Frontal cortex (tissue), 4 donors: Measurements from ENCODE around the gene PDK2. TPM values are rescaled to one million over a fixed set of nuclear protein-coding genes. Genes with fewer than 3 reads are reported as not detected.

Source experiments
- DNase-seq, 2 donors: peaks; one replicate each; pipeline ENCODE4 v3.0.0; 2012; ENCODE audit warnings: low spot score in 2 of 2
- FAIRE-seq: peaks from 2 replicates; lab custom pipeline; 2012; peaks lifted over from hg19 to GRCh38; lab: Jason Lieb, UNC
- total RNA-seq: library from RNA; depleted of rRNA; stranded (reverse); fragments of >200 nt; gene quantifications from one replicate; pipeline ENCODE4 v1.2.3, GENCODE V29; 2014
- donor health status: control.
- donor health status: control.
- donor health status: control.

The PDK2 gene
- total RNA-seq, 1 donor from 2014 or later: 11.8 TPM

DNA sequence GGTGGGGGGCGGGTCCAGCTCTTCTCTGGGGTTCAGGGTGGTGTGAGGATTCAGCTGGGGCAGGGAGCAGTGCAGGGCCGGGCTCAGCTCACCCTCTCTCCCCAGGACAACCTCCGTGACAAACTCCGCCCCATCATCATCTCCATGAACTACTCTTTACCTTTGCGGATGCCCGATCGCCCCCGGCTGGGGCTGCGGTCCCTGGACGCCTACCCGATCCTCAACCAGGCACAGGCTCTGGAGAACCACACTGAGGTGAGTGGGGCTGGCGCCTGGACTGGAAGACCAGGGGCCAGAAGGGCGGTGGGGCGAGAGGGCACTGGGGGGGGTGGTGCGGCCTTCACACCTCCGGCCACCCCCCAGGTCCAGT, 18.9 kb upstream of the PDK2 start:
- no peak for DNase-seq
- no peak for FAIRE-seq

DNA sequence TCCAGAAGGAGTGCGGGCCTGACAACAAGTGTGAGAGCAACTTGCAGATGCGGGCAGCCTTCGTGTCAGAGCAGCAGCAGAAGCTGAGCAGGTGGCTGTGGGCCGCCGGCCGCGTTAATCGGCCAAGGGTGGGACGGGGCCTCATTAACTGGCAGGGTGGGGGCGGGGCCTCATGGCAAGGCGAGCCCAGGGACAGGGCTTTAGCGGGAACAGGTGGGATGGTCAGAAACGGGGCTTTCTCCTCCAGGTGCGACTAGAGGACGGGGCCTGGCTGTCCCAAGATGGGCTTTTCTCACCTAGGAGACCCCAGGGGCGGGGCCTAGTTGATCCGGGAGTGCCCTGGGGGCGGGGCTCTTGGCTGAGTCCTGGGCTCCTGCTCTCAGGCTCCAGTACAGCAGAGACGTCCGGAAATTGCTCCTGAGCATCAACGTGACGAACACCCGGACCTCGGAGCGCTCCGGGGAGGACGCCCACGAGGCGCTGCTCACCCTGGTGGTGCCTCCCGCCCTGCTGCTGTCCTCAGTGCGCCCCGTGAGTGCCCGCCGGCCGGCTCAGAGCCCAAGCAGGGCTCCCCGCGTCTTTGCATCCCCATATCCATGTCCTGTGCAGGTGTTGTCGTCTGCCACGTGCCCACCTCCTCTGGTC, 18.4 kb upstream of the PDK2 start:
- DNase-seq: no peak

DNA sequence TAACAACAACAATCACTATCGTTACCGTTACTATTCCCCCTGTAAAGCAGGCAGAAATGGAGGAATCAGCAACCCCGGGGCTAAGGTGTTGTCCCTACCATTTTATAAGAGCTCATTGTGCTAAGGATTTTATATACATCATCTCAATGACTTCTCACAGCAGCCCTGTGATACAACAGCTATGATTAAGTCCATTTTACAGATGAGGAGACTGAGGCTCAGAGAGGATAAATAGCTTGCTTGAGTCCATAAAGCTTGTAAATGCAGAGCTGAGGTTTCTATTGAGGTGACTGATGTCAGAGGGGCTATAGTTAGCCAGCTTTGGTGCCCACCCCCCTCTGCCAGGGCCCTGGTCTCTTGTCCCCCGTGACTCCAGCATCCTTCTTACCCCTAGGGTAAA, 16.7 kb upstream of the PDK2 start:
- no peak for FAIRE-seq
- no peak for DNase-seq

More for the DNA sequence above, 18.4 kb upstream of the PDK2 start:
- FAIRE-seq: no peak

DNA sequence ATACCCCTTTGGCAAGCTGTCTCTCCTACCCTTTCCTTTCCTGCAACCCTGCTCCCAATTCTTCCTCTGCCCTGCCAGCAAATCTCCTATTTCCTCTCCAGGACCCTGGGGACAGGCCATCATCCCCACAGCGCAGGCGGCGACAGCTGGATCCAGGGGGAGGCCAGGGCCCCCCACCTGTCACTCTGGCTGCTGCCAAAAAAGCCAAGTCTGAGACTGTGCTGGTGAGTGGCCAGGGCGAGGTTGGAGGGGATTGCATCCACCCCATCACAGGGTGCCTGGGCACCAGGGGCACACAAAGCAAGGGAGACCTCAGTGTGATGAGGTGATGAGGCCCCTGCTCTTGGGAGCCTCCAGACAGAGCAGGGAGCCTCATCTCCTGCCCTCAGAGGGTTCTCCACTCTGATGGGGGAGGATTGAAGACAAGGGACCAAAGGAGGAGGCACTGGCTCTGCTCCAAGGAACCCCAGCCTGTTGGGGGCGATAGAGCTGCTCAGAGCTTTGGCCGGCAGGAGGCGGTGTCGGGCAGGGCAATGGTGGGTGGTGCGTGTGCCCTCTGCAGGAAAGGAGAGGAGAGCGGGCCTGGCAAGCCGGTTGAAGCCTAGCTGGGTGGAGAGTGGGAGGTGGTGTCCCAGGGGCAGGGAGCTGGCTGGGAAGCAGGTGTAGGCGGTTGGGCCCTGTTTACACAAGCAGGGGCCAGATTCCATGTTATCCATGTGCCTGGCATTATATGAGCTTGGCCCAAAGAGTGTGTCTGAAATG, 15.6 kb upstream of the PDK2 start:
- DNase-seq (no peak), FAIRE-seq (no peak)

DNA sequence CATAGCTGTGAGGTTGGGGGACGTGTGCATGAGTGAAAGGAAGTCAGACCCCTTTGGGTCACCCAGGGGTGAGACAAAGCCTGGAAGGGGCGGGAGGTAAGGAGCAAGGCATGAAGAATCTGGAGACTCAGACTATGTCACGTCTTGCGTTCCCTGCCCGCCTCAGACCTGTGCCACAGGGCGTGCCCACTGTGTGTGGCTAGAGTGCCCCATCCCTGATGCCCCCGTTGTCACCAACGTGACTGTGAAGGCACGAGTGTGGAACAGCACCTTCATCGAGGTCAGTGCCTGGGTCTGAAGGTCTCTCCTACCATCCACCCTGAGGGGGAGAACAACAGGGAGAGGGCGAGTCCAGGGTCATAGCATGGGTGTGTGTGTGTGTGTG, 15.1 kb upstream of the PDK2 start:
- DNase-seq: no peak
- no peak for FAIRE-seq

DNA sequence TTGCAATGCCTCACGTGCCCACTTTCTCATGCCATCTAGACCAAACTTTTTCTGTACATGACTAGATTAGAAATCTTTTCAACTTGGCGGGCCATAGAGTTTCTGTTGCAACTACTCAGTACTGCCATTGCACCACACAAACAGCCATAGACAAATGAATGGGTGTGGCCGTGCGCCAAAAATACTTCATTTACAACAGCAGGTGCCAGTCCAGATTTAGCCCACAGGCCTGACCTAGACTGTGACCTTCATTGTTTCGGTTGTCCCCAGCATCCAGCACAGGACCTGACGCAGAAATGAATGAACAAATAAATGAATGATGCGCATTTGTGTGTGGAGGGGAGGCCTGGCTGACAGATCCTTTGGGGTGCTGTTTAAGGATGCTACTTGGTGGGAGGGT, 14.3 kb upstream of the PDK2 start:
- DNase-seq (no peak), FAIRE-seq (no peak)

DNA sequence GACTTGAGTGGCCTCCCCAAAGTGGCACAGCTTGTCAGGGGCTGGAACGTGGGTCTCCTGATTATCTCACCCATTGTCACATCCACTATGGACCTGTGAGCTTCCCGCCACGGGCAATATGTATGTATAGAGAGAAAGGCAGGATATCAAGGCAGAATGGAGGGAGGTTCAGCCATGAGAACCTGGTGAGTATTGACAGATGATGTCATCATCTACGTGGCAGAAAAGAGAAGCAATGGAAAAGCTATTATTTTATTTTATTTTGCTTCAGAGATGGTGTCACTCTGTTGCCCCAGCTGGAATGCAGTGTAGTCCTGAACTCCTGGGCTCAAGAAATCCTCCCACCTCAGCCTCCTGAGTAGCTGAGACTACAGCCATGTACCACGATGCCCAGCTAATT, 13.4 kb upstream of the PDK2 start:
- FAIRE-seq (no peak), DNase-seq (no peak)

DNA sequence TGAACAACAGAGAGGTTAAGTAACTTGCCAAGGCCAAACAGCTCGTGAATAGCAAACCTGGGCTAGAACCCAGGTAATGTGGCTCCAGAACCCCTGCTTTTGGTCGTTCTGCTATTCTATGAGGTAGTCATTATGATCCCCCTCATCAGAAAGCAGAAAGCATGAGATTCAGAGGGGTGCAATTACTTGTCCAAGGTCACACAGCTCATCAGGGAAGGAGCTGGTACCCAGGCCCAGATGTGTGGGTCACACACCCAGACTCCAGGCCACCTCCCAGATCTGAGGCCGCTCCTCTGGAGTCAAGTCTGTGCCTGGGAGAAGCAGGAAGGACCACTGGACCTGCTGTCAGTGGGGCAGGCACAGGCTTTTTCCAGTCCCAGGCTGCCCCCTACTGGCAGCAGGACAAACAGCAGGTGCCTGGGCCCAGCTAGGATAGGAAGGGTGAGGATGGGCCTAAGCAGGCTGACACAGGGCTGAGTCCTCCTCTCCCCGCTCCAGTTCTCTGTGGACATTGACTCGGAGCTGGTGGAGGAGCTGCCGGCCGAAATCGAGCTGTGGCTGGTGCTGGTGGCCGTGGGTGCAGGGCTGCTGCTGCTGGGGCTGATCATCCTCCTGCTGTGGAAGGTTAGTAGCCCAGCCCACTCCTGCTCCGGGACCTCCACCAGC, 7.8 kb upstream of the PDK2 start:
- FAIRE-seq (no peak), DNase-seq (peak; percentile 63 to 77)

DNA sequence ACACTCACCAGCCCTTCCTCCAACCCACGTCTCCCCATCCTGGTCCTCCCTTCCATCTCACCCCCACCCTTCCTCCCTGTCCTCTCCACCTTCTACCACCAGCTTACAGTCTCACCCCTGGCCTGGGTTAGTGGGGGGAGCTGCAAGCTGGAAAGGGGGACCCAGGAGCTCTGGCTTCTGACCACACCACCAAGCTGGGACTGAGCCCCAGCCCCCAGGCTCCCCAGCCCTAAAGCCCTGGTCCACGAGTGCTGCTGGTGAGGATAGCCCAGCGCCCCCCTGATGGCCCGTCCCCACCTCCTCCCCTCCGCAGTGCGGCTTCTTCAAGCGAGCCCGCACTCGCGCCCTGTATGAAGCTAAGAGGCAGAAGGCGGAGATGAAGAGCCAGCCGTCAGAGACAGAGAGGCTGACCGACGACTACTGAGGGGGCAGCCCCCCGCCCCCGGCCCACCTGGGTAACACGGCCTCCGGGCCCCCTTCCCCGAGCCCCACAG, 7.2 kb upstream of the PDK2 start:
- FAIRE-seq: no peak
- no peak for DNase-seq

DNA sequence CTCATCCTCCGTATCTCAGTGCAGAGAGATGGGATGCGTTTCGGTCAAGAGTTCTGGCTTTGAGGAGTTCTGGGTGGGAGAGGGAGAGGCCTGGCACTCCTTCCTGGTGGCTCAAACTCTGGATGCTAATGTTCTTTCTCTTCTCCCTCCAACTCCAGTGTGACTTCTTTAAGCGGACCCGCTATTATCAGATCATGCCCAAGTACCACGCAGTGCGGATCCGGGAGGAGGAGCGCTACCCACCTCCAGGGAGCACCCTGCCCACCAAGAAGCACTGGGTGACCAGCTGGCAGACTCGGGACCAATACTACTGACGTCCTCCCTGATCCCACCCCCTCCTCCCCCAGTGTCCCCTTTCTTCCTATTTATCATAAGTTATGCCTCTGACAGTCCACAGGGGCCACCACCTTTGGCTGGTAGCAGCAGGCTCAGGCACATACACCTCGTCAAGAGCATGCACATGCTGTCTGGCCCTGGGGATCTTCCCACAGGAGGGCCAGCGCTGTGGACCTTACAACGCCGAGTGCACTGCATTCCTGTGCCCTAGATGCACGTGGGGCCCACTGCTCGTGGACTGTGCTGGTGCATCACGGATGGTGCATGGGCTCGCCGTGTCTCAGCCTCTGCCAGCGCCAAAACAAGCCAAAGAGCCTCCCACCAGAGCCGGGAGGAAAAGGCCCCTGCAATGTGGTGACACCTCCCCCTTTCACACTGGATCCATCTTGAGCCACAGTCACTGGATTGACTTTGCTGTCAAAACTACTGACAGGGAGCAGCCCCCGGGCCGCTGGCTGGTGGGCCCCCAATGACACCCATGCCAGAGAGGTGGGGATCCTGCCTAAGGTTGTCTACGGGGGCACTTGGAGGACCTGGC, 6.0 kb upstream of the PDK2 start:
- DNase-seq (no peak), FAIRE-seq (no peak)

DNA sequence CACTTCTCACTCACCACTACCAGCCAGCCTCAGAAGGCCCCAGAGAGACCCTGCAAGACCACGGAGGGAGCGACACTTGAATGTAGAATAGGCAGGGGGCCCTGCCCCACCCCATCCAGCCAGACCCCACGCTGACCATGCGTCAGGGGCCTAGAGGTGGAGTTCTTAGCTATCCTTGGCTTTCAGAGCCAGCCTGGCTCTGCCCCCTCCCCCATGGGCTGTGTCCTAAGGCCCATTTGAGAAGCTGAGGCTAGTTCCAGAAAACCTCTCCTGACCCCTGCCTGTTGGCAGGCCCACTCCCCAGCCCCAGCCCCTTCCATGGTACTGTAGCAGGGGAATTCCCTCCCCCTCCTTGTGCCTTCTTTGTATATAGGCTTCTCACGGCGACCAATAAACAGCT, 5.1 kb upstream of the PDK2 start:
- no peak for DNase-seq
- FAIRE-seq: no peak

DNA sequence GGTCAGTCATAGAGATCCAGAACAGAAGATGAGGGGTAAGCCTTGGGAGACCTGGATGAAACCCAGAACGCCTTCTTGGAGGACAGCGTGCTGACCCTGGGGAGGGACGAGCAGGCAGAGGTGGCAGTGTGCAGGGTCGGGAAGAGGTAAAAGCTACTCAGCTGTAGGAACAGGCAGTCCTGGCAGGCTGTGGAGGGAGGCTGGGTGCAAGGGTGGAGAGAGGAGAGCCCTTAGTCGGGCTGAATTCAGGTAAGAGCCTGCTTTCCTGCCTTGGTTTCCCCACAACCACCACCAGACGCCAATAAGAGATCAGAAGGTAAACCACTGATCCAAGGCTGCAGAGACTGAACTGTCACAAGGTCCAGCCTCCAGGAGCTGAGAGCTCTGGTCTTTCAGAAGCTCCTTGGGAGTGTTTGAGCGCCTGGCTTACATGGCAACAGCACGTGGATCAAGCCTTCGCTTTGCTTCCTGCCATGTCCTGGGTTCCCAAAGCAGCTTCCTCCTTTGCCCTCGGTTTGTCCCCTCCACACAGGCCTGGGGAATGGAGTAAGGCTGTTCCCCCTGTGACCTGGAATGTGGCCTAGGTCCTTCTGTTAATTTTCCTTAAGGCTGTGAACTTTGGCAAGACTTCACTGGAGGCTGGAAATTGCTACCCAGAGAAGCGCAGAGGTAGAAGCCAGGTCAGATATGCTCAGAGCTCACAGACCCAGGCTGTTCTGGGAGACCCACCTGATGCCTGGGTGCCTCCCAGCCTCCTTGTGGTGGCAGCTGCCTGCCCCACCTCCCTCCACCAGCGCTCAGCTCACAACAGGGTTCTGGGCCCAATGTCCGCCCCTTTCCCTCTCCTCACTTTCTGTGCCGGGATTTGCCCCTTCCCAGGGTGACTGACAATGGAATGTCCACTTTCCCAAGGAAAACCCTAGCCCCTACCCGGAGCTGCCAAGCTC, 3.9 kb upstream of the PDK2 start:
- DNase-seq: no peak
- FAIRE-seq: no peak

DNA sequence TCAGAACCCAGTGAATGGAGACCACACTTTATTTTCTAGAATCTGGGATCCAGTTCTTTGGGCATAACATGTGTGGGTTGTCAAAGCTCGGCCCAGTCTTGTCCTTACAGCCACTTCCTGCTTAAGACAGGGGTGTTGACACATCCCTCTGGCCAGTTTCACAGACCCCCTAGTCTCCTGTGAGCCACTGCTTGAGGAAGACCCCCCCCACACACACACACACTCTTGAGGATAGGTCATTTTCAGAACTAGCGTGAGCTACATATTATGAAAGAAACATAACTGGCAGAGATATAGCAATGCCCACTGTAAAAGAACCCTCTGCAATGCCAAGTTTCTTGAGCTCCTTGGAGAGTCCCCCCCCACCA, 3.2 kb upstream of the PDK2 start:
- DNase-seq: no peak
- FAIRE-seq: no peak

DNA sequence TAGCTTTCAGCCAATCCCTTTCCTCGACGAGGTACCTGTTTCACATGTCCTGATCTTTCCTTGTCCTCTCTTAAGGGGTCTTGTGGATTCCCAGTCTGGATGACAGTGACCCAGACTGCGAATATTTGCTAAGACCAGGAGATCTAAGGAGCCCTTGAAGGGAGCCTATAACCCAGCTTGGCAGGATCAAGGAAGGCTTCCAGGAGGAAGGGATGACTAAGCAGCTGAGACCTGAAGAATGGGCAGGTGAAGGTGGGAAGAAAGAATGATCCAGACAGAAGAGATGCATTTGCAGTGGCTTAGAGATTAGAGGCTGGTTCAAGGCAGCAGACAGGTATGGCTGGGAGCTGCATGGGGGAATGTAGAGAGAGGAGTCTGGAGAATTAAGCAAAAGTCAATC, 1.9 kb upstream of the PDK2 start:
- no peak for FAIRE-seq
- no peak for DNase-seq

DNA sequence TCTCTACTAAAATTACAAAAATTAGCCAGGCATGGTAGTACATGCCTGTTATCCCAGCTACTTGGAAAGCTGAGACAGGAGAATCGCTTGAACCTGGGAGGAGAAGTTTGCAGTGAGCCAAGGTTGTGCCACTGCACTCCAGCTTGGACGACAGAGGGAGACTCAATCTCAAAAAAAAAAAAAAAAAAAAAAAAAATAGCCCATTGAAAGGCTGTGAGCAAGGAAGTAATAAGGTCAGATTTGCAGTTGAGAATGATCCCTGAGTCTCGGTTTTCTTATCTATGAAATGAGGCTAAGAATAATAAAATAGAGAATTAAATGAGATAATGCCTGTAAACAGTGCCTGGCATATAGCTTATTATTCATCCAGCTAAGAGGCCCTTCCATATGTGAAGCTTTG, 1.3 kb upstream of the PDK2 start:
- FAIRE-seq: no peak

DNA sequence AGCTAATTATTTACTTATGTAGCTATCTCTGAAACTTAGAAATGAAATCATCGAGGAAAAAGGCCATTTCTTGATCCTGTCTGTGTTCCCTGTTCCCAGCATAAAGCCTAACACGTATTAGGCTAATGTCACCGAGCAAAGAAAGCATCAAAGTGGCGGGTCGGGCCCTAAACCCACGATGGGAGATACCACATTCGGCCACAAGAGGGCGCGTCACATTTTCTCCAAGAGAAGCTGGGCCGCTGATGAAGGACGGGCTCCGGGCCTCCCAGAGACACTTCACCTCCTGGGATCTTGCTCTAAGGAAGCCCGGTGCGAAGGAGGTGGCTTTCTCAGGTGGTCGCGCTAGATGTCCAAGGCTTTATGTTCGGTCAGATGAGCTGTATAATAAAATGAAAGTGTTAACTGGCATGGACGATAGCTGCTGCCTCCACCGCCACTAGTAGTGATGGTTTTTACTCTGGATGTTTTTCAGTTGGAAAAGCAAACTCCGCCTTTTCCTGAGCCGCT, 853 bp upstream of the PDK2 start:
- FAIRE-seq (no peak), DNase-seq (peak; percentile 82 to 84)

More for the DNA sequence above, 1.3 kb upstream of the PDK2 start:
- DNase-seq: no peak

DNA sequence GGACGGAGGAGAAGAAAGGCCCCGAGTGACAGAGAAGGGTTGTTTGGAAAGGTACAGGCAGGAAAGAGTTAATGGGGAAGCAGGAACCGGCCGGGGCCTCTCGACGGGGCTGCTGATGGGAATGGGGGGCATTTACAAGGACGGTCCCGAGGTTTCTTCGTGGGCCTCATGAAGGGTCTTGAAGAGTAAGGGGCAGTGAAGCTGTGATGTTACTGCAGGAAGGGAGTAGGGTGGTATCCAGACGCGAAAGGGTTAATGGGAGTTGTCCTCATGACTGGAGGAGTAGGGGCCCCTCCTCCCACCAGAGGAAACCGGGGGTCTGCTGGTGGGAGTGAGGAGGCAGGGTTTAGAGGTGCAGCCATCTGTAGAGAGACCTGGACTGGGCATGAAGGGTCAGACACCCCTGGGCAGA, 481 bp downstream of the PDK2 start:
- no peak for FAIRE-seq

DNA sequence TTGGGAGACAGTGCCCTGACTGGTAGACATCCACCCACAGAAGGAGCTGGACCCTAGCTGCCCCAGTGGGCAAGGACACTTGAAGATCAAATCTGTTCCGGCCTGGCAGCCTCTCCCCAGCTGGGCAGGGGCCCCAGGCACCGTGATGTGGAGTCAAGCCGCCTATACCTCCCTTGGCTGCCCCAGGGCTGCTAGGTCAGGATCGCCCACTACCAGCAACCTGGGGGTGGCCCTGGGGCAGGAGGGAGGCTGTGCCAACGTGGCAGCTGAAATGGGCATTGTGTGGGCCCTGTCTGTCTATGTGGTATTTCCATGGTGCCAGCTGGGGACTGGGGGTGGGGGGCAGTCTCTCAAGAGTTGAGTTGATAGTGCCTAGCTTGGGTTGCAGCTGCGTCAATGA, 941 bp downstream of the PDK2 start:
- no peak for FAIRE-seq

More for the DNA sequence above, 481 bp downstream of the PDK2 start:
- no peak for DNase-seq

DNA sequence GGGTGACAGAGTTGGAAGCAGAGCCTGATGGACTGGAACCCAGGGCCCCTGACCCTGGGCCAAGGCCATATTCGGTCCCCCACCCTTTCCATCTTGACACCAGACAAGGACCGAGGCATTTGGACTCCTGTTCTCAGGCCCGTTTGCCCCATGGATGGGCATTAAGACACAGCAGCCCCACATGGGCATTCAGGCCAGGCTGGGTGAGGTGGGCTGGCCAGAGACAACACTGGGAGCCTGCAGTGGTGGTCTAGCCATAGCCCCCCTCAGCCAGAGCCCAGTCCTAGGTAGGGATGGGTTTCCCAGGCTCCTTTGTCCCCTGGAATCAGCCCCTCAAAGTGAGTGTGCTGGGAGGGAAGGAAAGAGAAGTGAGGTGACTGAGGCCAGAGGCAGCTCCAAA, 1.6 kb downstream of the PDK2 start:
- DNase-seq (no peak), FAIRE-seq (no peak)

More for the DNA sequence above, 941 bp downstream of the PDK2 start:
- DNase-seq: no peak
